IMR-90 (cell line): Measurements from ENCODE around the gene GIT2. TPM values are rescaled to one million over a fixed set of nuclear protein-coding genes. Genes with fewer than 3 reads are reported as not detected.

Experiments
- ATAC-seq: fragments of 200-7000 bp; cut with Tn5 transposase; 2 replicates; pipeline ENCODE4 v1.9.1; 2020; ENCODE audit warnings: low read depth, mild to moderate bottlenecking, moderate library complexity
- BruUV-seq: library from RNA; stranded (reverse); fragments of 400-500 nt; replicated peaks from 2 replicates; lab custom pipeline; 2021; lab: Mats Ljungman, UMichigan
- CTCF ChIA-PET: fragments of 300-600 bp; formaldehyde crosslinking; extraction: SDS; loops from one replicate; lab custom pipeline; 2021; ENCODE audit warnings: antibody characterized with exemption; lab: Yijun Ruan, JAX
- POLR2A ChIA-PET: fragments of 300-600 bp; sonication (Branson Sonifier 250); formaldehyde crosslinking; loops from one replicate; lab custom pipeline; 2022; ENCODE audit warnings: antibody characterized with exemption; ENCODE audit not compliant: unreplicated experiment; lab: Charles Lee
- DNase-seq: peaks from one replicate; pipeline ENCODE4 v3.0.0; 2013
- H2AFZ ChIP-seq: replicated peaks from 2 replicates; pipeline ENCODE3; 2013; ENCODE audit warnings: low read length, mild to moderate bottlenecking; ENCODE audit not compliant: poor library complexity
- H2AK5ac ChIP-seq: 2 replicates; pipeline ENCODE4 v1.6.1; 2013; ENCODE audit warnings: low read depth, low read length, inconsistent platforms
- H2AK9ac ChIP-seq: replicated peaks from 2 replicates; pipeline ENCODE3; 2013; ENCODE audit warnings: mild to moderate bottlenecking, low read depth, low read length, moderate library complexity; ENCODE audit not compliant: poor library complexity
- H2BK120ac ChIP-seq: 2 replicates; pipeline ENCODE4 v1.6.1; 2013; ENCODE audit warnings: low read depth, low read length, inconsistent platforms
- H2BK15ac ChIP-seq: 3 replicates; pipeline ENCODE4 v1.6.1; 2013; ENCODE audit warnings: low read depth, low read length, inconsistent platforms
- H2BK20ac ChIP-seq: 2 replicates; pipeline ENCODE4 v1.6.1; 2013; ENCODE audit warnings: low read depth, mild to moderate bottlenecking, inconsistent platforms, low read length, moderate library complexity
- H2BK5ac ChIP-seq: 2 replicates; pipeline ENCODE4 v1.6.1; 2013; ENCODE audit warnings: mild to moderate bottlenecking, low read depth, low read length, inconsistent platforms; ENCODE audit not compliant: poor library complexity, severe bottlenecking
- H3K14ac ChIP-seq: replicated peaks from 2 replicates; pipeline ENCODE4 v1.6.1; 2013; ENCODE audit warnings: low read depth, low read length, inconsistent platforms
- H3K18ac ChIP-seq: 2 replicates; pipeline ENCODE4 v1.6.1; 2013; ENCODE audit warnings: low read depth, low read length, control low read depth
- H3K23ac ChIP-seq: 2 replicates; pipeline ENCODE4 v1.6.1; 2013; ENCODE audit warnings: low read depth, low read length, inconsistent platforms
- H3K27ac ChIP-seq: 2 replicates; pipeline ENCODE4 v1.5.1; 2013; ENCODE audit warnings: mild to moderate bottlenecking, control low read depth, low read length; ENCODE audit not compliant: insufficient read depth
- H3K27me3 ChIP-seq: 2 replicates; pipeline ENCODE4 v1.6.1; 2013; ENCODE audit warnings: low read length; ENCODE audit not compliant: control insufficient read depth, insufficient read depth
- H3K36me3 ChIP-seq: 2 replicates; pipeline ENCODE4 v1.6.1; 2013; ENCODE audit warnings: low read length, mixed read lengths; ENCODE audit not compliant: control insufficient read depth, insufficient read depth
- H3K4ac ChIP-seq: 2 replicates; pipeline ENCODE4 v1.6.1; 2013; ENCODE audit warnings: low read depth, low read length, inconsistent platforms
- H3K4me1 ChIP-seq: 2 replicates; pipeline ENCODE4 v1.6.1; 2013; ENCODE audit warnings: low read length, mixed read lengths; ENCODE audit not compliant: control insufficient read depth, insufficient read depth
- H3K4me2 ChIP-seq: 2 replicates; pipeline ENCODE4 v1.6.1; 2013; ENCODE audit warnings: low read depth, mild to moderate bottlenecking, control low read depth, low read length, moderate library complexity
- H3K4me3 ChIP-seq: 2 replicates; pipeline ENCODE4 v1.5.1; 2013; ENCODE audit warnings: low read depth, mild to moderate bottlenecking, control low read depth, low read length, moderate library complexity; ENCODE audit not compliant: insufficient read depth
- H3K56ac ChIP-seq: 2 replicates; pipeline ENCODE4 v1.6.1; 2013; ENCODE audit warnings: low read length, inconsistent platforms; ENCODE audit not compliant: insufficient read depth; ENCODE audit errors: extremely low read depth
- H3K79me1 ChIP-seq, 2 experiments: 2 replicates each; pipeline ENCODE4 v1.6.1; 2013; ENCODE audit warnings: low read length in 2 of 2, inconsistent platforms in 1 of 2, low read depth in 1 of 2
- H3K9ac ChIP-seq: 2 replicates; pipeline ENCODE4 v1.6.1; 2013; ENCODE audit warnings: low read depth, low read length, control low read depth
- H3K9me1 ChIP-seq: 2 replicates; pipeline ENCODE4 v1.6.1; 2013; ENCODE audit warnings: low read length, inconsistent platforms; ENCODE audit not compliant: insufficient read depth
- H3K9me3 ChIP-seq: 2 replicates; pipeline ENCODE4 v1.6.1; 2013; ENCODE audit warnings: low read length; ENCODE audit not compliant: control insufficient read depth, insufficient read depth
- H4K20me1 ChIP-seq: 2 replicates; pipeline ENCODE4 v1.6.1; 2013; ENCODE audit warnings: low read length, inconsistent platforms; ENCODE audit not compliant: insufficient read depth
- H4K5ac ChIP-seq: 2 replicates; pipeline ENCODE4 v1.6.1; 2013; ENCODE audit warnings: mild to moderate bottlenecking, low read depth, low read length, control low read depth
- H4K8ac ChIP-seq, 2 experiments: 2 replicates each; pipeline ENCODE4 v1.6.1; 2013; ENCODE audit warnings: low read depth in 2 of 2, low read length in 2 of 2, control low read depth in 1 of 2, inconsistent platforms in 1 of 2
- H4K91ac ChIP-seq: 2 replicates; pipeline ENCODE4 v1.6.1; 2013; ENCODE audit warnings: low read depth, low read length, inconsistent platforms; ENCODE audit not compliant: insufficient read depth
- BHLHE40 ChIP-seq: fragments of 150-350 bp; IDR thresholded peaks from 2 replicates; pipeline ENCODE4 v1.6.1; 2016; ENCODE audit warnings: mild to moderate bottlenecking, low read depth, low read length
- CEBPB ChIP-seq: IDR thresholded peaks from 2 replicates; pipeline ENCODE4 v1.6.1; 2012; ENCODE audit warnings: low read depth, low read length, improper control_type of control experiment
- CTCF ChIP-seq: conservative IDR thresholded peaks from 2 replicates; pipeline ENCODE4 v1.5.1; 2012; ENCODE audit warnings: mild to moderate bottlenecking, low read depth, low read length, improper control_type of control experiment
- MAZ ChIP-seq: IDR thresholded peaks from 2 replicates; pipeline ENCODE4 v1.6.1; 2012; ENCODE audit warnings: low read depth, mild to moderate bottlenecking, low read length, improper control_type of control experiment, moderate library complexity, borderline replicate concordance
- MXI1 ChIP-seq: IDR thresholded peaks from 2 replicates; pipeline ENCODE4 v1.6.1; 2012; ENCODE audit warnings: low read depth, mild to moderate bottlenecking, low read length, moderate library complexity, borderline replicate concordance
- NFE2L2 ChIP-seq: fragments of 150-350 bp; IDR thresholded peaks from 2 replicates; pipeline ENCODE4 v1.6.1; 2016; ENCODE audit warnings: low read depth, mild to moderate bottlenecking, low read length
- POLR2A ChIP-seq: IDR thresholded peaks from 2 replicates; pipeline ENCODE4 v1.6.1; 2012; ENCODE audit warnings: mild to moderate bottlenecking, low read depth, low read length
- RAD21 ChIP-seq: IDR thresholded peaks from 2 replicates; pipeline ENCODE4 v1.6.1; 2012; ENCODE audit warnings: low read length, improper control_type of control experiment
- RCOR1 ChIP-seq: IDR thresholded peaks from 2 replicates; pipeline ENCODE4 v1.6.1; 2012; ENCODE audit warnings: mild to moderate bottlenecking, low read length, improper control_type of control experiment; ENCODE audit not compliant: insufficient replicate concordance
- RFX5 ChIP-seq: IDR thresholded peaks from 2 replicates; pipeline ENCODE4 v1.8.0; 2012; ENCODE audit warnings: low read depth, mild to moderate bottlenecking, low read length, moderate library complexity
- USF2 ChIP-seq: fragments of 150-350 bp; IDR thresholded peaks from 2 replicates; pipeline ENCODE4 v1.6.1; 2017; ENCODE audit warnings: mild to moderate bottlenecking, antibody characterized with exemption, low read length, low read depth
- WGBS, 2 experiments: methylation state at CpG; one replicate each; pipeline versions ENCODE4 v1.1.5 to v1.1.7; 2013; ENCODE audit warnings: missing lambda C conversion rate in 2 of 2; ENCODE audit not compliant: insufficient read length in 1 of 2; ENCODE audit errors: extremely low coverage in 2 of 2; 5-methylcytosine and 5-hydroxymethylcytosine counted together
- dilution Hi-C: fragments of 300-500 bp; cut with HindIII; formaldehyde crosslinking; loops from one replicate; pipeline ENCODE4 v1.14.3; 2018; ENCODE audit warnings: low sequenced_read_pairs; ENCODE audit not compliant: unreplicated experiment
- in situ Hi-C: fragments of 300-500 bp; cut with MboI; formaldehyde crosslinking; loops from 3 replicates; pipeline ENCODE4 v1.14.3; 2019; ENCODE audit warnings: low sequenced_read_pairs, inconsistent platforms, mixed read lengths
- intact Hi-C: fragments of 100-400 bp; cut with micrococcal nuclease; formaldehyde crosslinking; loops from 2 replicates; pipeline ENCODE4 v1.10.0; 2022
- polyA plus RNA-seq, 3 experiments: library from polyadenylated mRNA; depleted of rRNA; stranded (reverse); fragments of >200 nt; gene quantifications; 2 replicates each; pipeline ENCODE4 v1.2.3, GENCODE V29; 2012; ENCODE audit warnings: low replicate concordance in 1 of 3
- total RNA-seq: library from RNA; depleted of rRNA; stranded (reverse); fragments of >200 nt; gene quantifications from 2 replicates; pipeline ENCODE4 v1.2.3, GENCODE V29; 2012

The GIT2 gene
- total and polyA plus RNA-seq, 2 of the 4 experiments (the other 2 are of a cell fraction), result 48.0 to 71.9 TPM

- H3K9me3 ChIP-seq, result no peaks in the 10 kb centered on the region
- 94% methylated on average over 3 of the region's 5 CpGs; no CpG with 5 or more reads in 1 of the 2 experiments for WGBS, 2 experiments
Measured at GRCh38 chr12:110037315-110037714, 41.1 kb upstream of the GIT2 start.

More at GRCh38 chr12:110037315-110037714, 41.1 kb upstream of the GIT2 start:
- DNase-seq (no peak), ATAC-seq (no peak)
- Histone ChIP-seq H3K4me1 (peaks cover 22% of the 10 kb centered on the region), H4K5ac (peak overlapping the region; percentile 42; the same call in 1 of the 2 replicates), H3K9ac (no peak overlapping the region), H4K91ac (no peak overlapping the region; the same call in none of the 2 replicates), H3K56ac (no peak overlapping the region), H3K14ac (0 out of 2 replicates have a peak overlapping the region, but pooled peaks have one; percentile 3), H3K79me1 (peaks cover 43 to 63% of the 10 kb centered on the region in 2 experiments), H3K4me2 (no peak overlapping the region), H2AK5ac (peak overlapping the region; percentile 43; the same call in 1 of the 2 replicates), H2AK9ac (peak overlapping the region; percentile 46), H3K18ac (0 out of 2 replicates have a peak overlapping the region, but pooled peaks have one; percentile 28), H2BK120ac (peak overlapping the region; percentile 35; the same call in 1 of the 2 replicates), H2AFZ (no peak overlapping the region), H2BK20ac (no peak overlapping the region), H3K4ac (peak overlapping the region; percentile 4), H3K27ac (peak overlapping the region; percentile 62; the same call in 1 of the 2 replicates), H4K20me1 (peaks cover 19% of the 10 kb centered on the region), H3K4me3 (no peak overlapping the region), H3K9me1 (peaks cover 17% of the 10 kb centered on the region), H2BK5ac (peak overlapping the region; percentile 93), H3K36me3 (peaks cover 44% of the 10 kb centered on the region), H2BK15ac (0 out of 3 replicates have a peak overlapping the region, but pooled peaks have one; percentile 1), H3K27me3 (no peaks in the 10 kb centered on the region), H3K23ac (0 out of 2 replicates have a peak overlapping the region, but pooled peaks have one; percentile 5), H4K8ac (peak overlapping the region in 1 of 2 experiments; percentile 42; a peak in 1 of 4 replicates)
- intact Hi-C loops, result no loop called here
- TF ChIP-seq RFX5, result no peak
- no peak for TF ChIP-seq BHLHE40
- TF ChIP-seq MXI1, result no peak
- TF ChIP-seq NFE2L2, result no peak
- no peak for TF ChIP-seq CEBPB
- TF ChIP-seq POLR2A, result no peak
- no peak for TF ChIP-seq USF2
- TF ChIP-seq MAZ, result no peak
- TF ChIP-seq CTCF, result no peak
- no peak for TF ChIP-seq RCOR1
- TF ChIP-seq RAD21, result no peak
- POLR2A ChIA-PET, result no interaction called here
- no TSS peak for BruUV-seq
- in situ Hi-C loops, result no loop called here
- CTCF ChIA-PET, result no interaction called here
- dilution Hi-C loops, result no loop called here
